Measurements from ENCODE around the gene SPATS2.

The SPATS2 gene

GRCh38 chr12:49565406-49566265, 198.4 kb downstream of the SPATS2 start:
- Histone ChIP-seq H3K27me3 (no peaks in the 10 kb centered on the region), H3K4me1 (peaks cover 78% of the 10 kb centered on the region), H3K9me3 (no peaks in the 10 kb centered on the region), H3K36me3 (peaks cover 55% of the 10 kb centered on the region), H4K20me1 (peaks cover 14% of the 10 kb centered on the region; the same call in 1 of the 2 replicates), H3K4me3 (no peak overlapping the region), H3K4me2 (peak overlapping the region; percentile 99), H3K9ac (peak overlapping the region; percentile 38; the same call in 1 of the 2 replicates), H3K27ac (0 out of 2 replicates have a peak overlapping the region, but pooled peaks have one; percentile 4)
- no peak for TF ChIP-seq Cebpa-rat (IDR thresholded peaks at IDR 0.05)

- H3K27ac ChIP-seq: no peak overlapping the region
- H4K20me1 ChIP-seq: peaks cover 22% of the 10 kb centered on the region; the same call in 1 of the 2 replicates
- H3K36me3 ChIP-seq: peaks cover 55% of the 10 kb centered on the region
- H3K4me2 ChIP-seq: peak overlapping the region; percentile 99
- H3K9ac ChIP-seq: no peak overlapping the region
- H3K27me3 ChIP-seq: no peaks in the 10 kb centered on the region
- 0 out of 2 replicates have a peak overlapping the region, but pooled peaks have one; percentile 87 for H3K4me3 ChIP-seq
- H3K9me3 ChIP-seq: no peaks in the 10 kb centered on the region
- H3K4me1 ChIP-seq: peaks cover 82% of the 10 kb centered on the region
- TF ChIP-seq Cebpa-rat (IDR thresholded peaks at IDR 0.05): no peak
These were observed 199.1 kb downstream of the SPATS2 start for GRCh38 chr12:49566361-49566760.

GRCh38 chr12:49567302-49567610, 200.0 kb downstream of the SPATS2 start:
- Histone ChIP-seq H3K27ac (peak overlapping the region; percentile 95), H4K20me1 (peaks cover 28% of the 10 kb centered on the region; the same call in 1 of the 2 replicates), H3K4me1 (peaks cover 76% of the 10 kb centered on the region), H3K9ac (peak overlapping the region; percentile 90), H3K4me3 (peak overlapping the region; percentile 87), H3K9me3 (no peaks in the 10 kb centered on the region), H3K36me3 (peaks cover 51% of the 10 kb centered on the region), H3K4me2 (peak overlapping the region; percentile 99), H3K27me3 (no peaks in the 10 kb centered on the region)
- no peak for TF ChIP-seq Cebpa-rat (IDR thresholded peaks at IDR 0.05)

GRCh38 chr12:49567611-49568441, 200.6 kb downstream of the SPATS2 start, which contains the start of gene MCRS1:
Gene MCRS1, minus strand, starts transcription at chr12:49568142. Its CDS starts 1,411 bp downstream, at chr12:49566731.
- TF ChIP-seq Cebpa-rat (IDR thresholded peaks at IDR 0.05): no peak
- peak within 1 kb of the TSS; percentile 90 for H3K9ac ChIP-seq
- H3K36me3 ChIP-seq: peaks cover 51% of the 10 kb centered on the region
- H3K4me2 ChIP-seq: peak within 1 kb of the TSS; percentile 99
- peaks cover 70% of the 10 kb centered on the region for H3K4me1 ChIP-seq
- H3K27me3 ChIP-seq: no peaks in the 10 kb centered on the region
- peak within 1 kb of the TSS; percentile 87 for H3K4me3 ChIP-seq
- peaks cover 33% of the 10 kb centered on the region; the same call in 1 of the 2 replicates for H4K20me1 ChIP-seq
- H3K27ac ChIP-seq: peak within 1 kb of the TSS; percentile 95
- no peaks in the 10 kb centered on the region for H3K9me3 ChIP-seq

- Histone ChIP-seq H3K36me3 (peaks cover 51% of the 10 kb centered on the region), H3K27ac (peak overlapping the region; percentile 95), H3K4me1 (peaks cover 62% of the 10 kb centered on the region), H3K4me3 (peak overlapping the region; percentile 87), H3K27me3 (no peaks in the 10 kb centered on the region), H3K9ac (peak overlapping the region; percentile 90), H3K9me3 (no peaks in the 10 kb centered on the region), H3K4me2 (peak overlapping the region; percentile 99), H4K20me1 (peaks cover 37% of the 10 kb centered on the region; the same call in 1 of the 2 replicates)
- no peak for TF ChIP-seq Cebpa-rat (IDR thresholded peaks at IDR 0.05)
These were observed 201.3 kb downstream of the SPATS2 start for GRCh38 chr12:49568442-49569162.

Data from BLaER1 (cell line).